HG03460 (cell line): Measurements from ENCODE around the gene TSBP1.
"Not testable (repeated sequence)": the region's sequence is repeated elsewhere in the genome, so short reads cannot be mapped to it uniquely, and the experiment has no call there.

Experiments
- ATAC-seq: cut with Tn5 transposase; IDR thresholded peaks from one replicate; pipeline ENCODE4 v1.9.1; 2021; ENCODE audit not compliant: unreplicated experiment

The TSBP1 gene

DNA sequence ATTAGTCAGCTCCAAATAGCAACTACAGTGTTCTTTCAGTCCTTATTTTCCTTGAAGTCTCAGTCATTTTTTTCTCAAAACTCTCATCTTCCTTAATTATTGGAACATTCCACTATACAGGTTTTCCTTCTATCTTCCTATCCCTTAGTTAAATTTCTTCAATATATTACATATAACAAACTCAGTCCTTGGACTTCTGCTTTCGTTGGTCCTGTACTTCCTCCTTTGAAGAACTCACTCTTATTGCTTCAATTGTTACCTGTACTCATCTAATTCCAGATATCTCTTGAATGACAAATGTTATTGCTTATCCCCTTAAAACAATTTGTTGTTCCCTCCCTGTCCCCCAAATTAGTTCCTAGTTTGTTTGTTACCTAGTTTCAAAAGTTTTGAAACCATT lies 80.2 kb downstream of the TSBP1 start:
- no peak for ATAC-seq

DNA sequence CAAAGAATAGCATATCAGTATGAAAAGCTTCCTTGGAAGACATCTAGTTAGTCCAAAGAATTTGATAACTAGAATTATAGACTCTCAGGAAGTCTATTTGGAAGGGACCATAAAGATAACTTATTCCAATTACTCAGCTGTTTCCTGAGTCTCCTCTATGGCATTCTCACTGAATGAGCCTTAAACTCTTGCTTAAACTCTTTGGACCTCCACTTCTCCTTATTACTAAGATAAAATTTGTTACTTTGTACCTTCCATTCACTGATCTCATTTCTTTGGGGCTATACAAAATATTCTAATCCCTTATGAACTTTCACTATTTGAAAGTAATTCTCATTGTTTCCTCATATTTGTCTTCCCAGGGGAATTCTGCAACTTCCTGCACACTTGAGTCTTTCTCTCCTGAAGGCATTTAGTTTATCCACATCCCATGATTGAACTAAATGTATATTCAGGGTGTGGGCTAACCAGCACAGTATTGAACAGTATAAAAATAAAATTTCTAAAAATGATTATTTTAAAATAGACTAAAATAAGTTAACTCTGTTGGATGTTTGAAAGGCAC lies 80.7 kb downstream of the TSBP1 start:
- ATAC-seq: no peak

DNA sequence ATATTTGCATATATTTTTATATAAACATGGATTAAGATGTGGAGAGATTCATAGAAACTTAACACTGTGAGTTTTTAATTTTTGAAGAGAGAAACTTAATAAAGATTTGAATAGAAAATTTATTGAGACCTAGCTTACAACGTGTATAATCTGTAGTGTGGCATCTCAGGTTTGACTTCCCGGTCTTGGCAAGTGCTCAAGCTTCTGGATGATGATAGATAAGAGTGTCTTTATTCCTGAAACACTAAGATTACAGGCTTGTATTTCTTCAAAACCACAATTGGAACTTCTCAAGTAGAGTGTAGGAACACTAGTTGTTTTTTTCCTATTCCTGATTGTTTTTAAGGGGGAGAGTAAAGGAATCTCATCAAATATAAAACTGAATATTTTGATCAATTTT lies 83.3 kb downstream of the TSBP1 start:
- ATAC-seq: no peak

DNA sequence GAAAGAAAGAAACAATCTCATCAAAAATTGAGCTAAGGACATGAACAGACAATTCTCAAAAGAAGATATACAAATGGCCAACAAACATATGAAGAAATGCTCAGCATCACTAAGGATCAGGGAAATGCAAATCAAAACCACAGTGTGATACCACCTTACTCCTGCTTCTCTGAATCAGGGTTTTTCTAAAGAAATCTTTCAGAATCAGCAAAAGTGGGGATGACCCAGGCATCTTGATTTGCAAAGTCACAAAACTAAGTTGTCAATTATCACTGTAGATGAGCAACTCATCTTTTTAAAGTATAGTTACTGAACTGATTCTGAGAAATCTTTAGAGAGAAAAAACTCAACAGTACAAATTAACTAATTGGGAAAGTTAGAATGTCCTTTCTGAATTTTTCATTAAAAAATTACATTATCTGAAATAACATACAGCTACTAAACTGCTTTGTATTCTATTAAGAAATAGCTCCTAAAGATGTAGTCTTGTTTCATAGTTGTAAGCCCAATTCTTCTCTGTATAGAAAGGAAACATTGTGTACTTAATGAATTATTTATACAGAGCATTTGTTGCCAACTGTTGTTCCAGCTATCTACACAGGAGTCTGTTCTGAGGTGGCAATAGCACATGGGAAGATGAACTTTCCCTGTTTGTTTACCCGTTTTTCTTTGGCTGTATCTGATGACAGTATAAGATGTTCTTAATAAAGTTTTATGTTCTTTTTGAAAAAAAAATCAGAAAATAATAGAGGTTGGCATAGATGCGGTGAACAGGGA lies 97.7 kb downstream of the TSBP1 start:
- not testable (repeated sequence) for ATAC-seq

DNA sequence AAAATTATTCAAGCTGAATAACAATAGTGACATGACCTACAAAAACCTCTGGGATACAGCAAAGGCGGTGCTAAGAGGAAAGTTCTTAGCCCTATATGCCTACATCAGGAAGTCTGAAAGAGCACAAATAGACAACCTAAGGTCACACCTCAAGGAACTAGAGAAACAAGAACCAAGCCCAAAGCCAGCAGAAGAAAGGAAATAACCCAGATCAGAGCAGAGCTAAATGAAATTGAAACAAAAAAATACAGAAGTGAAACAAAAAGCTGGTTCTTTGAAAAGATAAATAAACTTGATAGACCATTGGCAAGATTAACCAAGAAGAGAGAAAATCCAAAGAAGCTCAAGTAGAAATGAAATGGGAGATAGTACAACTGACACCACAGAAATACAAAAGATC lies 100.3 kb downstream of the TSBP1 start:
- no peak for ATAC-seq

DNA sequence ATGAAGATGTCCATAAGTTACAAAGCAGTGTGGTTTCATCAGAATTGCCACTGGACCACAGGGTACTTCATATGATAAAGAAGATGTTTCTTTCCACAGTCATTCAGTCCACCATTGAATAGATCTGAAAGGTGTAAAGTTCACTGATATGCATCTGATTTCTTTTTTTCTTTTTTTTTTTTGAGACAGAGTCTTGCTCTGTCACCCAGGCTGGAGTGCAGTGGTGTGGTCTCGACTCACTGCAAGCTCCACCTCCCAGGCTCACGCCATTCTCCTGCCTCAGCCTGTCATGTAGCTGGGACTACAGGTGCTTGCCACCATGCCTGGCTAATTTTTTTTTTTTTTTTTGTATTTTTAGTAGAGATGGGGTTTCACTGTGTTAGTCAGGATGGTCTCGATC lies 103.2 kb downstream of the TSBP1 start:
- ATAC-seq: peak; percentile 66

DNA sequence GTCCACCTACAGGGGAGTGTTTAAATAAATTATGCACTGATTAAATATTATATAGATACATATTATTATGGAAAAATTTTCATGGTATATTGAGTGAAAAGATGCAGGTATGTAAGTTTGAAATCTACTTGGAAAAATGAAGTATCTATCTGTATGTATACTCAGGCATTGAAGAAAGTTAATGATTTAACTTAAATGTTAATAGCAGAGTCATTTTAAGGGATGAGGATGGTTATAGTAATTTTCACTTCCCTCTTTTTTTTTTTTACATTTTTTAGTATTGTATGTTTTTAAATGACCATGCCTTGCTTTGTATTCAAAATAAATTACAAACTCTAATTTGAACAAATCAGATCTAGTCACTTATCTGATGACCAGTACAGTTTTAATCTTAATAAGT lies 104.7 kb downstream of the TSBP1 start:
- no peak for ATAC-seq

DNA sequence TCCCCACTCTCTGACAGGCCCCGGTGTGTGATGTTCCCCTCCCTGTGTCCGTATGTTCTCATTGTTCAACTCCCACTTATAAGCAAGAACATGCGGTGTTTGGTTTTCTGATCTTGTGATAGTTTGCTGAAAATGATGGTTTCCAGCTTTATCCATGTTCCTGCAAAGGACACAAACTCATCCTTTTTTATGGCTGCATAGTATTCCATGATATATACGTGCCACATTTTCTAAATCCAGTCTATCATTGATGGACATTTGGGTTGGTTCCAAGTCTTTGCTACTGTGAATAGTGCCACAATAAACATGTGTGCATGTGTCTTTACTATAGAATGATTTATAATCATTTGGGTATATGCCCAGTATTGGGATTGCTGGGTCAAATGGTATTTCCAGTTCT lies 114.4 kb downstream of the TSBP1 start:
- ATAC-seq: not testable (repeated sequence)

DNA sequence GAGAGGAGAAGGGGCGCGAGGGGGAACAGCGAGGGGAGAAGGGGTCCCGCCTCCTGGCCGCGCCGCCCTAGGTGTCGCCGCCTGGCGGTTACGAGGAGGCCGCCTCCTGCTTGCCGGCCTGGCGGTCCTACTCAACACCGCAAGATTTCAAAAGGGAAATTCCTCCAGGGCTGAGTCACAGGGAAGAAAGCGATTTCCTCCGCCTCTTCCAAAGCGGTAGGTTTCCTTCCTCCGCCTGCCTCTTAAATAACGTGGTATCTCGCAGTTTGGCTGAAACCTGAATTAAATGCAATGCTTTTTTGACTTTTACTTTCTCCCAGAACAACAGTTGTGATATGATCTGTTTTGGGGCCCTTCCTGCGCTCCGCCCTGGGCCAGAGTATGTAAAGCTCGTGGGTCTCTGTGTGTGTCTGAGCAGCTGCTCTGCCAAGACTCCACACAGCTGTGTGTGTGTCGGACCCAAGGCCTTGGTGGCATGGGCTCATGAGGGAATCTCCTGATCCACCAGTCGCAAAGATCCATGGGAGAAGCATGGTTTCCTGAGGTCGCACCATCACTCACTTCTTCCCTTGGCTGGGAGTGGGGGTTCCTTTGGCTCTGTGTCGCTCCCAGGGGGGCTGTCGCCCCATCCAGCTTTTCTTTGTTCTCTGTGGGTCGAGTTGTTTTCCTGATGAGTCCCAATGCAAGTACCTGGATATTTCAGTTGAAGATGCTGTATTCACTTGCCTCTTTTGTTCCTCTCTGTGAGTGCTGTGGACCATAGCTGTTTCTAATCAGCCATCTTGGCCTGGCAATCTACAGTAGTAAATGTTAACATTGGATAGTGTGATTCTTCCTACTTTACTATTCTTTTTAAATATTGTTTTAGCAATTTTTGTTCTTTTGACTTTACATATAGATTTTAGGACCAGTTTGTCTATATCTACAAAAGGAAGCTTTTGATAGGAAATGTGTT lies 116.2 kb downstream of the TSBP1 start:
- ATAC-seq: no peak

DNA sequence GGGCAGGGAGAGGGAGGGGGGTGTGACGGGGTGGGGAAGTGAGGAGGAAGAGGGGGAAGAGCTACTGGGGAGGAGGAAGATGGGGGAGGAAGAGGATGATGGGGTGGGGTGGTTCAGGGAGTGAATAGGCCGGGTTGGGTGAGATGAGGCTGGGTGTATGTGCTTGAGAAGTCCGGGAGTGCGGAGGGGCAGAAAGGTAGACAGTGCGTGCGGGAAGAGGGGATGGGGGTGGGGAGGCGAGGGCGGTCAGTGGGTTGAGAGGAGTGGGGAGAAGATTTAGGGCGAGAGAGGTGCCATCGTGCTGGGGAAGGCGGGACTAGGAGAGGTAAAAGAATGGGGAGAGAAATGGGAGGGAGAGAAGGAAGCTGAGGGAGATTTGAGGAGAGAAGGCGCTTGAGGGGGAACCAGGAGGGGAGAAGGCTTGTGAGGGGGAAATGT lies 116.9 kb downstream of the TSBP1 start:
- ATAC-seq: no peak

DNA sequence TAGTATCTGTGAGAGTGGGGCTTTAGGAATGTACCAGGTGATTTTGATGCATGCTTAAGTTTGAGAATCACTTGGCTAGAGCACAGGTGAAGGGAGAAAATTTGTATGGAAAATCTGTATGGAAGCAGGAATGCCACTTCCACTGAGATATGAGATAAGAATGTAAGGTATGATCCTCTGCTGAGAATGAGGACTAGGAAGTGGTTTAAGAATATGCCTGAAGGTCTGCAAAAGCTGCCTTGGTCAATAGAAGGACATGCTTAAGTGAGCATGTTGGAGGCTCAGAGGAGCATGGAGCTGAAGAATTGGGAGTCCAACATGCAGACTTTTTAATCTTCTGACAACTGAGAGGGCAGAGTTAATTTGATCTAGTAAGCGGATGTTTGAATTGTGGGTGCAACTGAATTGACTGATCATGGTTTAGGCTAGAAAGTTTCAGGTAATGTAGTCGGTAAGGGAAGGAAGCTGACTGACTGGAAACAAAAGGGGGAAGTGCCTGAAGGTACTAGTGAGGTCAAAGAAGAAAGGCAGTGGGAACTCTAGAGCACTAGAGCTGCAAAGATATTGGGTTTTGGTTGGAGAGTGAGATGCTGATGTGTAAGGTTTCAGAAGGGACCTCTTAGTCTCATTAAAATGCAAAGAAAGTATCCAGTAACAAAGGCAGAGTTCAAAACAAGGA lies 119.2 kb downstream of the TSBP1 start:
- no peak for ATAC-seq

DNA sequence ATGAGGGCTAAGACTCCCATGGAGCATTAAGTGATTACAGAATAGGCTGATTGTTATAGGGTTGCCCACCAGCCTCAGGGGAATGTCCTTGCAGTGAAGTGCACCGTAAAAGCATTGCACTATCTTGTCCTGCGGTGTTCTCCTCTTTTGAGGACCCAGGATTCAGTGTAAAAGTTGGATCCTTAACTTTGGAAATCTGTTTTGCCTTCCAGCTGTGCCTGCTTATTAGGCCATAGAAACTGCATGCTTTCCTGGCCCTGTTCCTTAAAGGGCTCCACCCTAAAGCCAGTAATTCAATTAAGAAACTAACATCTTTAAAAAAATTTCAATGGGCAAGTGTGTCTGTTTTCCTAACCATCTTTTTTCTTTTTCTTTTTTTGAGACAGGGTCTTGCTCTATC lies 122.4 kb downstream of the TSBP1 start:
- ATAC-seq: no peak

DNA sequence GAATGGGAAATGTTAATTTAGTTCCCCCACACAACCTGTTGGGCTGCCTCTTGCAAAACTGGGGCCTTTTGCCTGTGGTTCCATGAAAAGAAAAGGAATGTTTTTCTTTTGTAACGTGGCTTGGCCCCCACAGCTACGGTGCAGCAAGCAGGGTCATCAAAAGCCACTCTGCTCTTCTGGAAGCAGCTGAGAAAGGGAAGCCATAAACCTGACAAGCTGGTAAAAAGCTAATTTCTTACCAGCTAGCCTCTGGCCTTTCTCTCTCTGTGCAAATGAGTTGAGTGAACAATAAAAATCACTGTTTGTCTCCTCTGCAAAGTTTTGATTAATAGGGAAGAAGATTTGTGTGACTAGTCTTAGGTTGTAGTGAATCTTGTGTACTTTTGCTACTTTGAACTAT lies 124.3 kb downstream of the TSBP1 start:
- no peak for ATAC-seq

DNA sequence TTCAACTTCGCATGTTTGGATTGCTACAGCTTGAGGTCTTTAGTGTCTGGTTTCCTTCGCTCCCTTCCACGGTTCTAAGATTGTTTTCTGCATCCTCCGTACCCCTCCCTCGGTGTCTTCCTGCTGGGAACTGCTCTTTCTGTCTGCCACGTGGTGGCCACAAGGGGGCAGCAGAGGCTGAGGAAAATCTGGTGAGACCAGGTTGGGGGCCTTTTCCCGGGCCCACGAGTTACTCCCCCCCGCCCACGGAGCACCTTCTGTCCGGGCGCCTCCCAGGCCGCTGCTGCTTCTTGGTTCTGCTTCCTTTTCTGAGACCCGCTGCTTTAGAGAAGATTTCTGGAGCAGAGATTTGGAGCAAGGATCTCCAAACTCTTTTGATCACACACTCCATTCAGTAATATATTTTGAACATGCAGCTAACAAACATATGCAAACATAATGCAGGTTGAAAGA lies 126.7 kb downstream of the TSBP1 start:
- ATAC-seq: no peak

DNA sequence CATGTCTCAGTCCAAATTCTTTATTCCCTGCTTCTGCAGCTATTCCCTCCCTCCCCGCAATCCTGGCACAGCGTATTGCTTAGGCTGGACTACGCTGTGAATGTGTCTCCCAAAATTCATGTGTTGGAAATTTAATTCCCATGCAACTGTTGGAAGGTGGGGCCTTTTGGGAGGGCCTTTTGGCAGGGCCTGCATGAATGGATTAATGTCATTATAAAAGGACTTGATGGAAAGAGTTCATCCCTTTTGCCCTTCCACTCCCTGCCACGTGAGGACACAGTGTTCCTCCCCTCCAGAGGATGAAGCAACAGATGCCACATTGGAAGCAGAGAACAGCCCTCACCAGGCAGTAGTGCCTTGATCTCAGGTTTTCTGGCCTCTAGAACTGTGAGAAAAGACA lies 127.4 kb downstream of the TSBP1 start:
- no peak for ATAC-seq
